Ectodermal cell (in vitro differentiated cells): ENCODE results near the gene PODXL2.
"Not testable (repeated sequence)": the region's sequence is repeated elsewhere in the genome, so short reads cannot be mapped to it uniquely, and the experiment has no call there.

Experiments used
- H3K27ac ChIP-seq: 2 replicates; pipeline ENCODE4 v1.7.0; 2013; ENCODE audit warnings: mild to moderate bottlenecking, low read depth, low read length; ENCODE audit not compliant: insufficient read depth, poor library complexity, severe bottlenecking
- H3K27me3 ChIP-seq: 2 replicates; pipeline ENCODE4 v1.7.0; 2013; ENCODE audit warnings: mild to moderate bottlenecking, low read length; ENCODE audit not compliant: insufficient read depth, control insufficient read depth, poor library complexity, severe bottlenecking
- H3K36me3 ChIP-seq: one replicate; pipeline ENCODE4 v1.7.0; 2013; ENCODE audit warnings: low read length; ENCODE audit not compliant: control insufficient read depth, insufficient read depth
- H3K4me1 ChIP-seq: one replicate; pipeline ENCODE4 v1.7.0; 2013; ENCODE audit warnings: low read length; ENCODE audit not compliant: control insufficient read depth, insufficient read depth
- H3K4me3 ChIP-seq: 2 replicates; pipeline ENCODE4 v1.7.0; 2013; ENCODE audit warnings: low read depth, low read length, control low read depth; ENCODE audit not compliant: insufficient read depth
- H3K9me3 ChIP-seq: 2 replicates; pipeline ENCODE4 v1.7.0; 2013; ENCODE audit warnings: mild to moderate bottlenecking, low read length, moderate library complexity; ENCODE audit not compliant: control insufficient read depth
- WGBS, 2 experiments: methylation state at CpG; one replicate each; pipeline ENCODE4 v1.1.7; 2013; ENCODE audit warnings: missing lambda C conversion rate in 2 of 2; 5-methylcytosine and 5-hydroxymethylcytosine counted together

The PODXL2 gene

GRCh38 chr3:127682175-127682554 lies 53.2 kb downstream of the PODXL2 start:
- H3K36me3 ChIP-seq, H3K4me3 ChIP-seq, H3K9me3 ChIP-seq, H3K4me1 ChIP-seq, H3K27me3 ChIP-seq, H3K27ac ChIP-seq: not testable (repeated sequence)
- WGBS, 2 experiments = 91 to 93% methylated on average over 6 of the region's 6 CpGs

DNA sequence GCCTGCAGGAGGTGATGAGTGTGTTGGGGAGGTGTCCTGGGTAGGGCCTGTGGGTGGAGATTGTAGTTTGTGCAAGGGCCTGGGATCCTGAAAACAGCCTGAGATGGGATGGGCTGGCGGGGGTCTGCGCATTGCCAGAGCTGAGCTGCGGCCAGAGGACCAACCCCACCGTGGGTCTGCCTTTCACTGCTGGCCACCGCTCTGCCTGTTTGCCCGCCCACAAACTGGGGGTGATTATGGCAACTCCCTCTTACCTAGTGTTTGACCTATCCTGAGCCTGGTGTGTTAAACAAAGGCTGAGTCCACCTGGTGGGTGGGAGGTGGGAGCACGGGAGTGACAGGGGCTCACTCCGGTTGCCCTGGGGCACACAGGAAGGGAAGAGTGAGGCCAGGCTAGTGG lies 53.6 kb downstream of the PODXL2 start:
- H3K9me3 ChIP-seq = no peaks in the 10 kb centered on the region
- H3K36me3 ChIP-seq = no peaks in the 10 kb centered on the region
- no peaks in the 10 kb centered on the region for H3K4me1 ChIP-seq
- no peak overlapping the region for H3K4me3 ChIP-seq
- no peaks in the 10 kb centered on the region for H3K27me3 ChIP-seq
- H3K27ac ChIP-seq = no peak overlapping the region
- WGBS, 2 experiments = 77 to 79% methylated on average over 8 of the region's 8 CpGs

GRCh38 chr3:127684871-127685707 lies 56.1 kb downstream of the PODXL2 start:
- H3K9me3 ChIP-seq = no peaks in the 10 kb centered on the region
- 90 to 91% methylated on average over 22 of the region's 22 CpGs for WGBS, 2 experiments

GRCh38 chr3:127685708-127686511 lies 56.9 kb downstream of the PODXL2 start:
- Histone ChIP-seq H3K27ac (no peak overlapping the region), H3K4me1 (peaks cover 28% of the 10 kb centered on the region), H3K36me3 (no peaks in the 10 kb centered on the region), H3K9me3 (no peaks in the 10 kb centered on the region), H3K4me3 (no peak overlapping the region), H3K27me3 (no peaks in the 10 kb centered on the region)
- WGBS, 2 experiments = 91 to 93% methylated on average over 4 of the region's 4 CpGs

More at GRCh38 chr3:127684871-127685707, 56.1 kb downstream of the PODXL2 start:
- peaks cover 22% of the 10 kb centered on the region for H3K4me1 ChIP-seq
- H3K4me3 ChIP-seq = no peak overlapping the region
- no peaks in the 10 kb centered on the region for H3K27me3 ChIP-seq
- no peak overlapping the region for H3K27ac ChIP-seq
- no peaks in the 10 kb centered on the region for H3K36me3 ChIP-seq

DNA sequence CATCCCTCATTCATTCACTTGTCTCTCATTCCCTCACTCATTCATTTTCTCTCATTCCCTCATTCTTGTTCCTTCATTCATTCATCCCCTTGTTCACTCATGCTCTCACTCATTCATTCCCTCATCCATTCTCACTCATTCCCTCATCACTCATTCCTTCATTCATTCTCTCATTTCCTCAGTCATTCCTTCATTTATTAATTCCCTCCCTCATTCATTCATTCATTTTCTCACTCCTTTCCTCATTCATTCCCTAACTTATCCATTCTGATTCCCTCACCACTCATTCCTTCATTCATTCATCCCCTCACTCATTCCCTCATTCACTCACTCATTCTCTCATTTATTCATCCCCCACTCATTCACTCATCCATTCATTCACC lies 57.5 kb downstream of the PODXL2 start:
- Histone ChIP-seq H3K36me3 (no peaks in the 10 kb centered on the region), H3K27me3 (no peaks in the 10 kb centered on the region), H3K27ac (no peak overlapping the region), H3K4me3 (no peak overlapping the region), H3K9me3 (no peaks in the 10 kb centered on the region), H3K4me1 (peaks cover 28% of the 10 kb centered on the region)

DNA sequence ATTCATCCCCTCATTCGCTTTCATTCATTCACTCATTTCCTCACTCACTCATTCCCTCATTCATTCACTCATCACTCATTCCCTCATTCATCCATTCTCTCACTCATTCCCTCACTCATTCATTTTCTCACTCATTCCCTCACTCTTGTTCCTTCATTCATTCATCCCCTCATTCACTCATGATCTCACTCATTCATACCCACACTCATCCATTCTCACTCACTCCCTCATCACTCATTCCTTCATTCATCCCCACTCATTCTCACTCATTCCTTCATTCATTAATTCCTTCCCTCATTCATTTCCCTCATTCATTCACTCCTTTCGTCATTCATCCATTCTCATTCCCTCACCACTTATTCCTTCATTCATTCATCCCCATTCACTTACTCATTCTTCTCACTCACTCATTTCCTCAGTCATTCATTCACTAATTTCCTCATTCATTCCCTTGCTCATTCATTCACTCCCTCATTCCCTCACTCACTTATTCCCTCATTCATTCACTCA lies 58.3 kb downstream of the PODXL2 start:
- WGBS, 2 experiments = 90 to 93% methylated on average over 2 of the region's 2 CpGs
- peaks cover 28% of the 10 kb centered on the region for H3K4me1 ChIP-seq
- H3K27ac ChIP-seq = no peak overlapping the region
- H3K9me3 ChIP-seq = no peaks in the 10 kb centered on the region
- H3K4me3 ChIP-seq = no peak overlapping the region
- no peaks in the 10 kb centered on the region for H3K27me3 ChIP-seq
- H3K36me3 ChIP-seq = no peaks in the 10 kb centered on the region

DNA sequence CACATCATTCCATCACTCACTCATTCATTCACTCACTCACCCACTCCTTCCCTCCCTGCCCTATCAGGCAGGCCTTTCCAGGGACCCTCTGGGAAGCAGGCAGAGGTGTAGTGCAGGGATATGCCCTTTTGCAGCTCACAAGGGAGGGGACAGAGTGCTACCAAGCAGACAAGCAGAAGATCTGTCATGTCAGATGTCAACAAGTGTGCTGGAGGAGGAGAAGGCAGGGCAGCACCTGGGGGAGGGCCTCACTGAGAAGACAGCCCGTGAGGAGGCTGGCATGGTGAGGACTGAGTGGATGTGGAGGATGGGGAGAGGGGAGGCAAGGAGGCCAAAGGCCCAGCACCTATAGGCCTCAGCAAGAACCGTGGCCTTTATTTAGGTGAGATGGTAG lies 59.0 kb downstream of the PODXL2 start:
- WGBS, 2 experiments = 81 to 83% methylated on average over 2 of the region's 2 CpGs
- peaks cover 28% of the 10 kb centered on the region for H3K4me1 ChIP-seq
- no peaks in the 10 kb centered on the region for H3K36me3 ChIP-seq
- H3K27me3 ChIP-seq = no peaks in the 10 kb centered on the region
- no peak overlapping the region for H3K4me3 ChIP-seq
- no peak overlapping the region for H3K27ac ChIP-seq
- no peaks in the 10 kb centered on the region for H3K9me3 ChIP-seq

GRCh38 chr3:127688416-127689265 lies 59.7 kb downstream of the PODXL2 start:
- no peaks in the 10 kb centered on the region for H3K9me3 ChIP-seq
- H3K4me1 ChIP-seq = peaks cover 28% of the 10 kb centered on the region
- H3K27me3 ChIP-seq = no peaks in the 10 kb centered on the region
- H3K36me3 ChIP-seq = no peaks in the 10 kb centered on the region
- H3K27ac ChIP-seq = no peak overlapping the region
- 59 to 62% methylated on average over 20 of the region's 20 CpGs for WGBS, 2 experiments
- H3K4me3 ChIP-seq = no peak overlapping the region

GRCh38 chr3:127689266-127689860 lies 60.4 kb downstream of the PODXL2 start:
- Histone ChIP-seq H3K27ac (no peak overlapping the region), H3K4me3 (no peak overlapping the region), H3K9me3 (no peaks in the 10 kb centered on the region), H3K36me3 (no peaks in the 10 kb centered on the region), H3K27me3 (no peaks in the 10 kb centered on the region), H3K4me1 (peaks cover 28% of the 10 kb centered on the region)
- WGBS, 2 experiments = 88% methylated on average over 19 of the region's 19 CpGs
